Nephron progenitor cell (in vitro differentiated cells): Measurements from ENCODE around the gene SWSAP1.
"Not testable (repeated sequence)": the region's sequence is repeated elsewhere in the genome, so short reads cannot be mapped to it uniquely, and the experiment has no call there.

Source experiments
- DNase-seq: peaks from one replicate; pipeline ENCODE4 v3.0.0; 2021
- H3K27ac Mint-ChIP-seq: 2 replicates; pipeline ENCODE4 v1.8.0; 2021; ENCODE audit warnings: mild to moderate bottlenecking, moderate library complexity, mixed read lengths
- H3K27me3 Mint-ChIP-seq: 2 replicates; pipeline ENCODE4 v1.8.0; 2021; ENCODE audit warnings: mild to moderate bottlenecking, low read depth, mixed read lengths; ENCODE audit not compliant: poor library complexity
- H3K36me3 Mint-ChIP-seq: 2 replicates; pipeline ENCODE4 v1.8.0; 2021; ENCODE audit warnings: low read depth, mixed read lengths
- H3K4me1 Mint-ChIP-seq: 2 replicates; pipeline ENCODE4 v1.8.0; 2021; ENCODE audit warnings: mixed read lengths
- H3K4me3 Mint-ChIP-seq: 2 replicates; pipeline ENCODE4 v1.8.0; 2021; ENCODE audit warnings: mild to moderate bottlenecking, moderate library complexity, mixed read lengths
- H3K9me3 Mint-ChIP-seq: 2 replicates; pipeline ENCODE4 v1.8.0; 2021; ENCODE audit warnings: mild to moderate bottlenecking, moderate library complexity, mixed read lengths
- TF ChIP-seq, protein P1 (sequence below): fragments of 200-600 bp; sonication (generic); IDR thresholded peaks from 2 replicates; pipeline ENCODE4 v1.5.0; 2021; ENCODE audit warnings: antibody characterized with exemption

The SWSAP1 gene

DNA sequence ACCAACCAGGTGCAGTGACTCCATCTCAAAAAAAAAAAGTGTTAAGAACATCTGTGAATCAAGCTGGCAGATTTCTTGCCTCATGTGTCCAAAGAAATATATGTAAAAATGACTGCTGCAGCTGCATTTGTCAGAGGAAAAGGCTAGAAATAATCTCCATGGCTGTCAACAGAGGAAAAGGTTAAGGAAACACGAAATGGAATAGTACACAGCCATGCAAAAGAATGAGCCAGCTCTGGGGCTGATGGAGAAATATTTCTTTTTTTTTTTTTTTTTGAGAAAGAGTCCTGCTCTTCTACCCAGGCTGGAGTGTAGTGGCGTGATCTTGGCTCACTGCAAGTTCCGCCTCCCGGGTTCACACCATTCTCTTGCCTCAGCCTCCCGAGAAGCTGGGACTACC, 41.6 kb upstream of the SWSAP1 start:
- DNase-seq: no peak
- peaks cover 8% of the 10 kb centered on the region for H3K4me1 Mint-ChIP-seq
- H3K36me3 Mint-ChIP-seq: peaks cover 51% of the 10 kb centered on the region
- H3K4me3 Mint-ChIP-seq: no peak overlapping the region
- no peaks in the 10 kb centered on the region for H3K9me3 Mint-ChIP-seq
- no peak overlapping the region for H3K27ac Mint-ChIP-seq
- no peaks in the 10 kb centered on the region for H3K27me3 Mint-ChIP-seq
- TF ChIP-seq, protein P1, sequence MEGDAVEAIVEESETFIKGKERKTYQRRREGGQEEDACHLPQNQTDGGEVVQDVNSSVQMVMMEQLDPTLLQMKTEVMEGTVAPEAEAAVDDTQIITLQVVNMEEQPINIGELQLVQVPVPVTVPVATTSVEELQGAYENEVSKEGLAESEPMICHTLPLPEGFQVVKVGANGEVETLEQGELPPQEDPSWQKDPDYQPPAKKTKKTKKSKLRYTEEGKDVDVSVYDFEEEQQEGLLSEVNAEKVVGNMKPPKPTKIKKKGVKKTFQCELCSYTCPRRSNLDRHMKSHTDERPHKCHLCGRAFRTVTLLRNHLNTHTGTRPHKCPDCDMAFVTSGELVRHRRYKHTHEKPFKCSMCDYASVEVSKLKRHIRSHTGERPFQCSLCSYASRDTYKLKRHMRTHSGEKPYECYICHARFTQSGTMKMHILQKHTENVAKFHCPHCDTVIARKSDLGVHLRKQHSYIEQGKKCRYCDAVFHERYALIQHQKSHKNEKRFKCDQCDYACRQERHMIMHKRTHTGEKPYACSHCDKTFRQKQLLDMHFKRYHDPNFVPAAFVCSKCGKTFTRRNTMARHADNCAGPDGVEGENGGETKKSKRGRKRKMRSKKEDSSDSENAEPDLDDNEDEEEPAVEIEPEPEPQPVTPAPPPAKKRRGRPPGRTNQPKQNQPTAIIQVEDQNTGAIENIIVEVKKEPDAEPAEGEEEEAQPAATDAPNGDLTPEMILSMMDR: no peak

DNA sequence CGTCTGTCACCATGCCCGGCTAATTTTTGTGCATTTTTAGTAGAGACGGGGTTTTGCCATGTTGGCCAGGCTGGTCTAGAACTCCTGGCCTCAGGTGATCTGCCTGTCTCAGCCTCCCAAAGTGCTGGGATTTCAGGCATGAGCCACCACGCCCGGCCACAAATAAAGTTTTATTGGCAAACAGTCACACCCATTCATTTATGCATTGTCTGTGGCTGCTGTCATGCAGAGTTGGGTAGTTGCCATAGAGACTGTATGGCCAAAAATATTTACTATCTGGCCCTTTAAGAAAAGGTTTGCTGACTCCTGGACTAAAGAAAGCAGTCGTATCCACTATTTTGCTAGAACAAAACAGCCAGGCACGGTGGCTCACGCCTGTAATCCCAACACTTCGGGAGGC, 40.6 kb upstream of the SWSAP1 start:
- H3K4me3 Mint-ChIP-seq, DNase-seq, H3K27ac Mint-ChIP-seq, H3K9me3 Mint-ChIP-seq, H3K27me3 Mint-ChIP-seq: not testable (repeated sequence)
- Mint-ChIP-seq H3K36me3 (peaks cover 51% of the 10 kb centered on the region), H3K4me1 (peaks cover 13% of the 10 kb centered on the region)

DNA sequence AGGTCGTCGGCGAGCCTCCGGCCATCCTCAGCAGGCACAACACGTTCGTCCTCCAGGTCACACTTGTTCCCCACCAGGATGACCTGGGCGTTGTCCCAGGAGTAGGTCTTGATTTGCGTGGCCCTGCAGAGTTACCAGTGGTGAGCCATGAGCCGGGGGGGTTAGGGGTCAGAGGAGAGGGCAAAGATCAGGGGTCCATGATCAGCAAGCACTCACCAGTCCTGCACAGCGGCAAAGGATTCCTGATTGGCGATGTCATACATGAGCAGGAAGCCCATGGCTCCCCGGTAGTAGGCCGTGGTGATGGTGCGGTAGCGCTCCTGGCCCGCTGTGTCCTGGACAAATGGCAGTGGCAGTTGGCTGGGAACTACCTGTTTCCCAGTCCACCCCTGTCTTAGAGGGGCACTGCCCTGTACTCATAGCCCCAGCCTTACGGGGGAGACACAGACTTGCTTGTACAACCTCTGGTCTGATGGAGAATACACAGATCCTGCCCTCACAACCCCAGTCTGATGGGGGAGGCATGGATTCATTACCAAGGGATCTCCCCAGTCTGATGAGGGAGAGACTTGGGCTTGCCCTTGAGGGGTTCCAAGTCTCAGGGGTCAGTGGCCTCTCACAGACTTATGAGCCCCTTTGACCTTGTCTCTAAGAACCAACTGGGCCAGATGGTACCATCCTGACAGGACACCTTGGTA, 38.9 kb upstream of the SWSAP1 start:
- Mint-ChIP-seq H3K27ac (no peak overlapping the region), H3K4me1 (peaks cover 5% of the 10 kb centered on the region), H3K9me3 (no peaks in the 10 kb centered on the region), H3K4me3 (no peak overlapping the region), H3K36me3 (peaks cover 45% of the 10 kb centered on the region), H3K27me3 (peaks cover 4% of the 10 kb centered on the region)
- TF ChIP-seq, protein P1: no peak
- DNase-seq: no peak

DNA sequence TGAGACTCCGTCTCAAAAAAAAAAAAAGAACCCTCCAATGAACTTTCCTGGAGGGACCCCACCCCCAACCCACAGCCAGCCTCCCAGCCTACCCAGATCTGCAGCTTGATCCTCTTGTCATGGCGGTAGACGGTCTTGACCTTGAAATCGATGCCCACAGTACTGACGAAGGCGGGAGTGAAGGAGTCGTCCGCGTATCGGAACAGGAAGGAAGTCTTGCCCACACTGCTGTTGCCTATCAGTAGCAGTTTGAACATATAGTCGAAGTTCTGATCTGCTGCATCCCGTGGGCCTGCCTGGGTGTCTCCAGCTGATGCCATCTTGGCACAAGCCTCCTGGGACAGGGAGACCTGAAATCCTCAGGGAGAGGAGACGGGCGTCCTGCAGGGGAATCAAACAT, 37.4 kb upstream of the SWSAP1 start:
- peaks cover 4% of the 10 kb centered on the region for H3K27me3 Mint-ChIP-seq
- no peak overlapping the region for H3K27ac Mint-ChIP-seq
- no peaks in the 10 kb centered on the region for H3K9me3 Mint-ChIP-seq
- no peak overlapping the region for H3K4me3 Mint-ChIP-seq
- DNase-seq: no peak
- TF ChIP-seq, protein P1: no peak
- H3K4me1 Mint-ChIP-seq: peaks cover 5% of the 10 kb centered on the region
- peaks cover 55% of the 10 kb centered on the region for H3K36me3 Mint-ChIP-seq

DNA sequence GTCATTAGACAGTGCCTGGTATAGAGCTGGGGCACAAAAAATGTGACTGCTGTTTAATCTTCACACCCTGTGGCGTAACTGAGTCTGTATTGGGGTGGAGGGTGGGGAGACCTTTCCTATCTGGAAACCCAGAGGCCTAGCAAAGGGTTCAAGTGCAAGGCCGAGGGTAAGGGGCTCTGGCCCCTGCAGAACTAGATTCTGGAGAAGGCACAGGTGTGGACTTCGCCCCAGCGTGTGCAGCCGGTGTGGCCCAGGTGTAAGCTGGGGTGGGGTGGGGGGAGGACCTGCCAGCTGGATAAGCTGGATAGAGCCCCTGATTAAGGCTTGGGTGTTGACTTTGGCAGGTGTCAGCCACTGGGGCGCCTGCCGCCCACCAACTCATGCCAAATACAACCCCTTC, 36.3 kb upstream of the SWSAP1 start:
- TF ChIP-seq, protein P1: no peak
- no peak for DNase-seq
- H3K9me3 Mint-ChIP-seq: no peaks in the 10 kb centered on the region
- H3K27me3 Mint-ChIP-seq: peaks cover 4% of the 10 kb centered on the region
- H3K36me3 Mint-ChIP-seq: peaks cover 51% of the 10 kb centered on the region
- peaks cover 5% of the 10 kb centered on the region for H3K4me1 Mint-ChIP-seq
- no peak overlapping the region for H3K4me3 Mint-ChIP-seq
- H3K27ac Mint-ChIP-seq: no peak overlapping the region

DNA sequence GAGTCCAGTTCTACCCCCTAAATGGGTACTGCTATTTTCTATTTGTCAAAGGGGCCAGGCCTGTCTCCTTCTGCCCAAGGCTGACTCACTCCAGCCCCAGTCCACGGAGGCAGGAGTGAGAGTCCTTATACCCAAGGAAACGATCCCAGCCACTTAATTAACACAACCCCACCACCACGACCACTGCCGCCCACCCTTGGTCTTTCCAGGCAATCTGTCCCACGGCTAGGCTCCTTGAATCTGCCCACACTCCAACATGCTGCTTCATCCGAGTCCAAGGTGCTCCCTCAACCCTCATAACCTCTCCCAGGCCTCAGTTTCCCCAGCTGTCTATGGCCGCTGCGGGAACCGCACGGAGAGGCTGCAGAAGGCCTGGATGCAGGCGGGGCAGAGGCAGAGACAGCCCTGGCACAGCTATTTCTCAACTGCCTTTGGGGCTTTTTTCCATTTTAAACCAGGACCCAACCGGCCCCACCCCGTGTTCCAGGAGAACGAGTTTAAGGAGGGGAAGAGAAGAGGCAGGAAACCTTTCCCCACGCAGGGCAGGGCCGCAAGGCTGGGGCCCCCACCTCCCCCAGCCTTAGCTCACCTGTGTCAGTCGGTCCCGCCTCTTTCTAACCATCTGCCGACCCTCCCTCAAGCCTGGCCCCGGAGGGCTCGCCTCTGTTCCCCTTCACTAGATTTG, 35.8 kb upstream of the SWSAP1 start:
- Mint-ChIP-seq H3K36me3 (peaks cover 46% of the 10 kb centered on the region), H3K27me3 (peaks cover 4% of the 10 kb centered on the region), H3K27ac (no peak overlapping the region), H3K9me3 (no peaks in the 10 kb centered on the region), H3K4me3 (peak overlapping the region; percentile 82), H3K4me1 (peaks cover 5% of the 10 kb centered on the region)
- no peak for DNase-seq
- TF ChIP-seq, protein P1: no peak
